ENCODE measurements around the gene HDAC7. TPM values are rescaled to one million over a fixed set of nuclear protein-coding genes. Genes with fewer than 3 reads are reported as not detected.

Gene HDAC7
- total RNA-seq, 1 donor from 2014 or later: 93.2 TPM

DNA sequence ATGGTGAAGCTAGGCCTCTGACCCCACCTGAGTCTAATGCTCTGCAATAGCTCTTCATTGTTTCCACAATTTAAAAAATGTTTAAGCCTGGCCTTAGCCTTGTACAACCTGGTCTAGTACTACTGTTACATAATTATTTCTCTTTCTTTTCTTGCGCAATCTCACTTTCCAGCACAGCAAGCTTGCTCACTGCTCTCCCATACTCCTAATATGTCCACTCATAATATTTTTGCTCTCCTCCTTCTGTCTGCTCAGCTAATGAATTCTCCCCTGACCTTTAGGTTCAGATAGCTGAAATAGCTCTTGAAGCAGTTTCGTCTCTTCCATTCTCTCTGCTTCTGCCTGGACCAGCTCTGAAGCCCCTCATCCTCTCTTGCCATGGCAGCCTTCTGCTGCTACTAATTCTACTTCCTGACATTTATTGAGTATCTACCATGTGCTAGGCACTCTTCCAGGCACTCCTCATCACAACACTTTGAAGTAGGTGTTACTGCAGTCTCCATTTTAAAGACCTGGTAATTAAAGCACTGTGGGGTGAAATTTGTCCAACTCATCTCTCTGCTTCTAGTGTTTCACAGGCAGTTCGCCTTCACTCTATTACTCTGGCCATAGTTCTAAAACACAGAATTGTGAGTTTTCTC lies 49.5 kb downstream of the HDAC7 start:
- TF ChIP-seq, protein P1, sequence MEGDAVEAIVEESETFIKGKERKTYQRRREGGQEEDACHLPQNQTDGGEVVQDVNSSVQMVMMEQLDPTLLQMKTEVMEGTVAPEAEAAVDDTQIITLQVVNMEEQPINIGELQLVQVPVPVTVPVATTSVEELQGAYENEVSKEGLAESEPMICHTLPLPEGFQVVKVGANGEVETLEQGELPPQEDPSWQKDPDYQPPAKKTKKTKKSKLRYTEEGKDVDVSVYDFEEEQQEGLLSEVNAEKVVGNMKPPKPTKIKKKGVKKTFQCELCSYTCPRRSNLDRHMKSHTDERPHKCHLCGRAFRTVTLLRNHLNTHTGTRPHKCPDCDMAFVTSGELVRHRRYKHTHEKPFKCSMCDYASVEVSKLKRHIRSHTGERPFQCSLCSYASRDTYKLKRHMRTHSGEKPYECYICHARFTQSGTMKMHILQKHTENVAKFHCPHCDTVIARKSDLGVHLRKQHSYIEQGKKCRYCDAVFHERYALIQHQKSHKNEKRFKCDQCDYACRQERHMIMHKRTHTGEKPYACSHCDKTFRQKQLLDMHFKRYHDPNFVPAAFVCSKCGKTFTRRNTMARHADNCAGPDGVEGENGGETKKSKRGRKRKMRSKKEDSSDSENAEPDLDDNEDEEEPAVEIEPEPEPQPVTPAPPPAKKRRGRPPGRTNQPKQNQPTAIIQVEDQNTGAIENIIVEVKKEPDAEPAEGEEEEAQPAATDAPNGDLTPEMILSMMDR (IDR thresholded peaks at IDR 0.05): no peak
- H3K4me3 Mint-ChIP-seq (ENCODE audit: unreplicated experiment): no peak overlapping the region
- no peak for DNase-seq (ENCODE audit: low spot score)
- no peaks in the 10 kb centered on the region for H3K9me3 Mint-ChIP-seq (ENCODE audit: low read depth)
- H3K36me3 Mint-ChIP-seq (ENCODE audit: low read depth): no peaks in the 10 kb centered on the region
- peaks cover 32% of the 10 kb centered on the region for H3K4me1 Mint-ChIP-seq (ENCODE audit: low read depth)
- H3K27ac Mint-ChIP-seq (ENCODE audit: unreplicated experiment): no peak overlapping the region
- H3K27me3 Mint-ChIP-seq (ENCODE audit: low read depth): no peaks in the 10 kb centered on the region

DNA sequence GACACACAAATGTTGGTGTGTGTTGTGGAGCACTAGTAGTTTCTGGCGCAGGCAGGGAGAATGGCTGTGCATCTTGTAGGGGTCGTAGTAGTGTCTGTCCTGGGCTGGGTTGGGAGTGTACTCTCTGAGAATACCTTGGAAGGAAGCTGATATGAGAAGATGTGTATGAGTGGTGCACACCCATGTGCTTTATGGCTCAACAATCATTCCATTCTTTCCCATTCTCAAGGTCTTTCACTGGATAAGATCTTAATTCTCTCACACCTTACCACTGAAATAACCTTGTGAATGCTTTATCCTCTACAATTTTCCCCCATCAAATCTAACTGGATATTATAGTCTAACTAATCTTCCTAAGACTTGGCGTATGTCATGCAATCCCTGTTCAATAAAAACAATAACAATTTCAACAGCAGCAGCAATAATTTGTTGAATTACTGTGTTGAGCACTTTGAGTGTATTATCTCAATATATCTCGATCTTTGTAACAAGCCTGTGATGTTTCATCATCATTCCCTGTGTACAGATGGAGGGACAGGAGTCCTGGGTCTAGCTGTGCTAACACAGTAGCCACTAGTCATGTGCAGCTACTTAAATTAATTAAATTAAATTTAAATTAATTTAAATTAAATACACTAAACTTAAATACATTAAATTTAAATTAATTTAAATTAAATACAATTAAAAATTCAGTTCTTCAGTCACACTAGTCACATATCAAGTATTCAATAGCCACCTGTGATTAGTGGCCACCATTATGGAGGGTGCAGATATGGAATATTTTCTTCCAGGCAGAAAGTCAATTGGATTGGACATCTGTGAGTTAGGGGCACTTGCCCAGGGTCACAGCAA lies 50.2 kb downstream of the HDAC7 start:
- DNase-seq (ENCODE audit: low spot score): no peak
- no peaks in the 10 kb centered on the region for H3K27me3 Mint-ChIP-seq (ENCODE audit: low read depth)
- no peaks in the 10 kb centered on the region for H3K9me3 Mint-ChIP-seq (ENCODE audit: low read depth)
- TF ChIP-seq, protein P1 (IDR thresholded peaks at IDR 0.05): no peak
- no peak overlapping the region for H3K4me3 Mint-ChIP-seq (ENCODE audit: unreplicated experiment)
- peaks cover 28% of the 10 kb centered on the region for H3K4me1 Mint-ChIP-seq (ENCODE audit: low read depth)
- no peak overlapping the region for H3K27ac Mint-ChIP-seq (ENCODE audit: unreplicated experiment)
- no peaks in the 10 kb centered on the region for H3K36me3 Mint-ChIP-seq (ENCODE audit: low read depth)

DNA sequence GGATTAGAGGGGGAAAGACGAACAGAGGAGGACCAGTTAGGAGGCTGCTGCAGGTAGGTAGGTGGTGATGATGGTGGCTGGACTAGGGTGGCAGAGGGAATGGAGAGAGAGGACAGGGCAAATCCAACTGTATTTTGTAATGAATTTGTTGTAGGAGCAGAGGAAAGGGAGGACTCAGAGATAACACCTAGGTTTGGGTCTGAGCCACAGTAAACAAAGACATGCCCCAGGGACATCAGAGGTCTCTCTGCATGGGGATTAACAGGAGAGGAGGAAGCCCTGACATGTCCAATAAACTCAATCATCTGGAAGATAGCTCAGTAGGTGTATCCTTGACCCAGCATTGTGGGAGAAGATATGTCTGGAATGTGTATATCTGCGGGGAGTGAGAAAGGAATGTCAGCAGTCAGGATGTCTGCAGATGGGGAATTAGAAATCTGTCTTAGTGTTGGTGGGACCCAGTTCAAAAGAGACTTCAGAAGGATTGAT lies 51.3 kb downstream of the HDAC7 start:
- Mint-ChIP-seq H3K9me3 (ENCODE audit: low read depth) (no peaks in the 10 kb centered on the region), H3K4me1 (ENCODE audit: low read depth) (peaks cover 21% of the 10 kb centered on the region), H3K27ac (ENCODE audit: unreplicated experiment) (no peak overlapping the region), H3K4me3 (ENCODE audit: unreplicated experiment) (no peak overlapping the region), H3K36me3 (ENCODE audit: low read depth) (no peaks in the 10 kb centered on the region), H3K27me3 (ENCODE audit: low read depth) (no peaks in the 10 kb centered on the region)
- TF ChIP-seq, protein P1 (IDR thresholded peaks at IDR 0.05): no peak
- no peak for DNase-seq (ENCODE audit: low spot score)

DNA sequence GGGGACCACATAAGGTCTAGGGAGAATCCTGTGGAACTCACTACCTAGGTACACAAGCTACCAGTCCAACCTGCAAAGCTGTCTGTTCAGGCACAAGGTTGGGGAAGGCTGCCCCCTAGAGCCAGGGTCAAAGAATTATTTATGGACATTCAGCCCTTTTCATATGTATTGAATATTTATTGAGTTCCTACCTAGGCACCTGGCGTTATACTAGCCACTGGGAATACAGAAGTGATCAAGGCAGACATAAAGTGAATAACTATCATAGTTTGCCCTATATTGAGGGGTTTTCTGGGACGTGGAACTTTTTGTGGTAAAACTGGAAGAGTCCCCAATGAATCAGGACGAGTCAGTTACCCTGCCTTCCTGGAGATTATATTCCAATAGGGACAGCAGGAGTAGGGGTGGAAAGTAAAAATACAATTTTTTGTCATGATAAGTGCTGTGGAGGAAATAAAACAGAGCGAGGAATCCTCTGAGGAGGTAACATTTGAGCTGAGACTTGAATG lies 52.4 kb downstream of the HDAC7 start:
- H3K4me3 Mint-ChIP-seq (ENCODE audit: unreplicated experiment): no peak overlapping the region
- no peaks in the 10 kb centered on the region for H3K9me3 Mint-ChIP-seq (ENCODE audit: low read depth)
- no peaks in the 10 kb centered on the region for H3K36me3 Mint-ChIP-seq (ENCODE audit: low read depth)
- TF ChIP-seq, protein P1 (IDR thresholded peaks at IDR 0.05): peak; percentile 80
- H3K27ac Mint-ChIP-seq (ENCODE audit: unreplicated experiment): no peak overlapping the region
- H3K4me1 Mint-ChIP-seq (ENCODE audit: low read depth): peaks cover 18% of the 10 kb centered on the region
- H3K27me3 Mint-ChIP-seq (ENCODE audit: low read depth): no peaks in the 10 kb centered on the region
- DNase-seq (ENCODE audit: low spot score): no peak

DNA sequence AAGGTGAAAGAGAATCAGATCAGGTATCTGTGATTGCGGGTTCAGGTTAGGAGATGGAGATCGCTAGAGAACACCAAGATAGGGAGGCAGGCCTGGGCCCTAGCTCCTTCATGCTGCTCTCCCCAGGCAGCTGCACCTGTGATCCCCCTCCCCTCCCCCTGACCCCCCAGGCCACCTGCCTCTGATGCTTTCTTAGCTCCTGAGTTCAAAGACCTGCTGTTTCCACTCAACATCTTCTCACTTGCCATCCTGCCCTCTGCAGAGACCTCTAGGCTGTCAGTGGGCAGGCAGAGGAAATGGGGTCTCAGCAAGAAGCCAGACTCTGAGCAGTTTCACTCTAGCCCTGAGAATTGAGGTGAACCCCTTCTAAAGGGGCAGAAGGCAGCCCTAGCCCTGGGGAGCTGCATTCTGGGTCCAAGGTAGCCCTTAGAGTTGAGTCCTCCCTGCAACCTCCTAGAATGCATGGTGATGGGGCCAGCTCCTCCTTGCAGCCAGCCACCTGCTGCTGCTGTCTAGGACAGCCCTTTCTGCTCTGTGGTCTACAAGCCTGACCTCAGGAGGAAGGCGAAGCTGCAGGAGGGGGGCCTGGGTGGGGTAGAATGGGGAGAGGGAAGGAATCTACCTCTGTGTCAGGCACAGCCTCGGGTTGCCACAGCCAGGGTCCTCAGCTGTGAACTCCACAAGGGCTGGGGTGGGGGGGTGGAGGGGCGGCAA lies 53.0 kb downstream of the HDAC7 start:
- H3K27me3 Mint-ChIP-seq (ENCODE audit: low read depth): no peaks in the 10 kb centered on the region
- DNase-seq (ENCODE audit: low spot score): no peak
- no peaks in the 10 kb centered on the region for H3K9me3 Mint-ChIP-seq (ENCODE audit: low read depth)
- no peaks in the 10 kb centered on the region for H3K36me3 Mint-ChIP-seq (ENCODE audit: low read depth)
- TF ChIP-seq, protein P1 (IDR thresholded peaks at IDR 0.05): no peak
- H3K4me3 Mint-ChIP-seq (ENCODE audit: unreplicated experiment): no peak overlapping the region
- peaks cover 18% of the 10 kb centered on the region for H3K4me1 Mint-ChIP-seq (ENCODE audit: low read depth)
- no peak overlapping the region for H3K27ac Mint-ChIP-seq (ENCODE audit: unreplicated experiment)

Data from chondrocyte (in vitro differentiated cells).